A549 (cell line): ENCODE measurements around the gene NLN.

Source experiments
- BHLHE40 ChIP-seq: IDR thresholded peaks from 2 replicates; pipeline ENCODE4 v1.6.1; 2012; ENCODE audit warnings: low read depth, low read length, inconsistent platforms
- EP300 ChIP-seq, 2 experiments: fragments of >200 bp; sonication (Bioruptor Twin); formaldehyde crosslinking; IDR thresholded peaks; 2 replicates in 1 of 2; 3 replicates in 1 of 2; pipeline ENCODE4 v1.6.1; 2016 to 2017
- MAZ ChIP-seq: fragments of 150-350 bp; IDR thresholded peaks from 2 replicates; pipeline ENCODE4 v1.6.1; 2014; ENCODE audit warnings: antibody characterized with exemption, low read depth, low read length, borderline replicate concordance
- MYC ChIP-seq: IDR thresholded peaks from 2 replicates; pipeline ENCODE4 v1.6.1; 2012; ENCODE audit warnings: mild to moderate bottlenecking, inconsistent platforms, low read length, improper control_type of control experiment, borderline replicate concordance
- NR3C1 ChIP-seq: fragments of >200 bp; sonication (Bioruptor Twin); formaldehyde crosslinking; IDR thresholded peaks from 3 replicates; pipeline ENCODE4 v1.6.1; 2017
- POLR2A ChIP-seq: IDR thresholded peaks from 2 replicates; pipeline ENCODE4 v1.6.1; 2012; ENCODE audit warnings: mild to moderate bottlenecking, low read length
- RFX5 ChIP-seq: fragments of 450-650 bp; IDR thresholded peaks from 2 replicates; pipeline ENCODE4 v1.7.1; 2014; ENCODE audit warnings: antibody characterized with exemption, mild to moderate bottlenecking, moderate library complexity
- RNF2 ChIP-seq: fragments of 200-600 bp; sonication (generic); IDR thresholded peaks from 2 replicates; pipeline ENCODE4 v1.6.1; 2016; ENCODE audit warnings: low read depth, mild to moderate bottlenecking, antibody characterized with exemption, moderate library complexity, borderline replicate concordance
- TF ChIP-seq, protein P1 (sequence below): fragments of >200 bp; sonication (Bioruptor Twin); formaldehyde crosslinking; IDR thresholded peaks from 3 replicates; pipeline ENCODE4 v1.5.1; 2016
- TF ChIP-seq, protein P2 (sequence below): fragments of 200-600 bp; sonication (generic); IDR thresholded peaks from 2 replicates; pipeline ENCODE4 v1.6.1; 2016; ENCODE audit warnings: antibody characterized with exemption, mild to moderate bottlenecking, moderate library complexity
- TF ChIP-seq, protein P3 (sequence below): IDR thresholded peaks from 2 replicates; pipeline ENCODE4 v1.6.1; 2012
- TF ChIP-seq, protein P4 (sequence below): IDR thresholded peaks from 2 replicates; pipeline ENCODE4 v1.6.1; 2012; ENCODE audit warnings: low read depth, borderline replicate concordance
- TF ChIP-seq, protein P5 (sequence below): fragments of >200 bp; sonication (Bioruptor Twin); formaldehyde crosslinking; IDR thresholded peaks from 3 replicates; pipeline ENCODE4 v1.6.1; 2016

DNA sequence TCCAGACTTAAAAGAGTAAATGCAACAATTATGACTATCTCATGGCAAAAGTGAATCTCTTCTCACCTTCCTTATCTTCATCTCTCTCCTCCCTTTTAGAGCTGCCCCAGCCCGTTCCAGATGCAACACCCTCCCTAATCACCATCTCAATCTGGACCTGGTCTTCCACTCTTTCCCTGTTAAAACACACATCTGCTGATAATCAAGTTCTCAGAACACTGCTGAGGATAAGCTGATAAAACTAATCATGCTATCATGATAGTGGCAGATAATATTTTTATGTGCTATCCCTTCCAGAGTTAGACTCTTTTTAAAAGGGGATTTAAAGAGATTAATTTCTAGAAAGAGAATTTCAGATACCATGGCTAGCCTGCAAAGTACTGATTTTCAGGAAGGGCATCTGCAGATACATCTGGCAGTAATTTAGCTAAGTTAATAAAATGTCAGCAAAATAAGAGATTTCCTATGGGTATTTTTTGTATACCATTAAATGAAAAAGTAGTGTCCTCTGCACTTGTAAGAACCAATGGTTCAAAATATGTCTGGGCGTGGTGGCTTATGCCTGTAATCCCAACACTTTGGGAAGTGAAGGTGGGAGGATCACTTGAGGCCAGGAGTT is 17.3 kb upstream of the NLN start:
- TF ChIP-seq, protein P1, sequence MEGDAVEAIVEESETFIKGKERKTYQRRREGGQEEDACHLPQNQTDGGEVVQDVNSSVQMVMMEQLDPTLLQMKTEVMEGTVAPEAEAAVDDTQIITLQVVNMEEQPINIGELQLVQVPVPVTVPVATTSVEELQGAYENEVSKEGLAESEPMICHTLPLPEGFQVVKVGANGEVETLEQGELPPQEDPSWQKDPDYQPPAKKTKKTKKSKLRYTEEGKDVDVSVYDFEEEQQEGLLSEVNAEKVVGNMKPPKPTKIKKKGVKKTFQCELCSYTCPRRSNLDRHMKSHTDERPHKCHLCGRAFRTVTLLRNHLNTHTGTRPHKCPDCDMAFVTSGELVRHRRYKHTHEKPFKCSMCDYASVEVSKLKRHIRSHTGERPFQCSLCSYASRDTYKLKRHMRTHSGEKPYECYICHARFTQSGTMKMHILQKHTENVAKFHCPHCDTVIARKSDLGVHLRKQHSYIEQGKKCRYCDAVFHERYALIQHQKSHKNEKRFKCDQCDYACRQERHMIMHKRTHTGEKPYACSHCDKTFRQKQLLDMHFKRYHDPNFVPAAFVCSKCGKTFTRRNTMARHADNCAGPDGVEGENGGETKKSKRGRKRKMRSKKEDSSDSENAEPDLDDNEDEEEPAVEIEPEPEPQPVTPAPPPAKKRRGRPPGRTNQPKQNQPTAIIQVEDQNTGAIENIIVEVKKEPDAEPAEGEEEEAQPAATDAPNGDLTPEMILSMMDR: no peak
- TF ChIP-seq NR3C1: no peak
- TF ChIP-seq, protein P2, sequence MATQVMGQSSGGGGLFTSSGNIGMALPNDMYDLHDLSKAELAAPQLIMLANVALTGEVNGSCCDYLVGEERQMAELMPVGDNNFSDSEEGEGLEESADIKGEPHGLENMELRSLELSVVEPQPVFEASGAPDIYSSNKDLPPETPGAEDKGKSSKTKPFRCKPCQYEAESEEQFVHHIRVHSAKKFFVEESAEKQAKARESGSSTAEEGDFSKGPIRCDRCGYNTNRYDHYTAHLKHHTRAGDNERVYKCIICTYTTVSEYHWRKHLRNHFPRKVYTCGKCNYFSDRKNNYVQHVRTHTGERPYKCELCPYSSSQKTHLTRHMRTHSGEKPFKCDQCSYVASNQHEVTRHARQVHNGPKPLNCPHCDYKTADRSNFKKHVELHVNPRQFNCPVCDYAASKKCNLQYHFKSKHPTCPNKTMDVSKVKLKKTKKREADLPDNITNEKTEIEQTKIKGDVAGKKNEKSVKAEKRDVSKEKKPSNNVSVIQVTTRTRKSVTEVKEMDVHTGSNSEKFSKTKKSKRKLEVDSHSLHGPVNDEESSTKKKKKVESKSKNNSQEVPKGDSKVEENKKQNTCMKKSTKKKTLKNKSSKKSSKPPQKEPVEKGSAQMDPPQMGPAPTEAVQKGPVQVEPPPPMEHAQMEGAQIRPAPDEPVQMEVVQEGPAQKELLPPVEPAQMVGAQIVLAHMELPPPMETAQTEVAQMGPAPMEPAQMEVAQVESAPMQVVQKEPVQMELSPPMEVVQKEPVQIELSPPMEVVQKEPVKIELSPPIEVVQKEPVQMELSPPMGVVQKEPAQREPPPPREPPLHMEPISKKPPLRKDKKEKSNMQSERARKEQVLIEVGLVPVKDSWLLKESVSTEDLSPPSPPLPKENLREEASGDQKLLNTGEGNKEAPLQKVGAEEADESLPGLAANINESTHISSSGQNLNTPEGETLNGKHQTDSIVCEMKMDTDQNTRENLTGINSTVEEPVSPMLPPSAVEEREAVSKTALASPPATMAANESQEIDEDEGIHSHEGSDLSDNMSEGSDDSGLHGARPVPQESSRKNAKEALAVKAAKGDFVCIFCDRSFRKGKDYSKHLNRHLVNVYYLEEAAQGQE: no peak
- TF ChIP-seq, protein P3, sequence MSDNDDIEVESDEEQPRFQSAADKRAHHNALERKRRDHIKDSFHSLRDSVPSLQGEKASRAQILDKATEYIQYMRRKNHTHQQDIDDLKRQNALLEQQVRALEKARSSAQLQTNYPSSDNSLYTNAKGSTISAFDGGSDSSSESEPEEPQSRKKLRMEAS: no peak
- TF ChIP-seq EP300 (IDR thresholded peaks at IDR 0.05): no peak
- TF ChIP-seq POLR2A: no peak
- no peak for TF ChIP-seq BHLHE40
- TF ChIP-seq, protein P4, sequence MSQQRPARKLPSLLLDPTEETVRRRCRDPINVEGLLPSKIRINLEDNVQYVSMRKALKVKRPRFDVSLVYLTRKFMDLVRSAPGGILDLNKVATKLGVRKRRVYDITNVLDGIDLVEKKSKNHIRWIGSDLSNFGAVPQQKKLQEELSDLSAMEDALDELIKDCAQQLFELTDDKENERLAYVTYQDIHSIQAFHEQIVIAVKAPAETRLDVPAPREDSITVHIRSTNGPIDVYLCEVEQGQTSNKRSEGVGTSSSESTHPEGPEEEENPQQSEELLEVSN: no peak
- no peak for TF ChIP-seq RNF2
- TF ChIP-seq, protein P5, sequence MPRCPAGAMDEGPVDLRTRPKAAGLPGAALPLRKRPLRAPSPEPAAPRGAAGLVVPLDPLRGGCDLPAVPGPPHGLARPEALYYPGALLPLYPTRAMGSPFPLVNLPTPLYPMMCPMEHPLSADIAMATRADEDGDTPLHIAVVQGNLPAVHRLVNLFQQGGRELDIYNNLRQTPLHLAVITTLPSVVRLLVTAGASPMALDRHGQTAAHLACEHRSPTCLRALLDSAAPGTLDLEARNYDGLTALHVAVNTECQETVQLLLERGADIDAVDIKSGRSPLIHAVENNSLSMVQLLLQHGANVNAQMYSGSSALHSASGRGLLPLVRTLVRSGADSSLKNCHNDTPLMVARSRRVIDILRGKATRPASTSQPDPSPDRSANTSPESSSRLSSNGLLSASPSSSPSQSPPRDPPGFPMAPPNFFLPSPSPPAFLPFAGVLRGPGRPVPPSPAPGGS: no peak
- no peak for TF ChIP-seq MYC
- no peak for TF ChIP-seq MAZ
- TF ChIP-seq RFX5: no peak
